Measurements from ENCODE around the gene RFPL4A. TPM values are rescaled to one million over a fixed set of nuclear protein-coding genes. Genes with fewer than 3 reads are reported as not detected.

The RFPL4A gene
- total RNA-seq, 6 experiments from 2014 or later = 0.31 to 0.99 (median 0.39) TPM; not detected in 2

DNA sequence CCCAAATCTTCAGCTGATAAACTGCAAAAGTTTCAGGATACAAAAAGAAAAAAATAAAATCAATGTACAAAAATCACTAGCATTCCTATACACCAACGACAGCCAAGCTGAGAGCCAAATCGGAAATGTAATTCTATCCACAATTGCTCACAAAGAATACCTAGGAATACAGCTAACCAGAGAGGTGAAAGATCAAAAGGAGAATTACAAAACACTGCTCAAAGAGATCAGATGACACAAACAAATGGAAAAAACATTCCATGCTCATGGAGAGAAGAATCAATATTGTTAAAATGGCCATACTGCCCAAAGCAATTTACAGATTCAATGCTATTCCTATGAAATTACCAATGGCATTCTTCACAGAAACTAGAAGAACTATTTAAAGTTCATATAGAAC, 43.4 kb downstream of the RFPL4A start:
- ATAC-seq (peak in 3 of 4 donors; percentile 48 to 69 (median 55)), DNase-seq (no peak)
- Histone ChIP-seq H3K9me3 (no peaks in the 10 kb centered on the region), H3K4me1 (no peaks in the 10 kb centered on the region), H3K27me3 (no peaks in the 10 kb centered on the region), H3K27ac (no peak overlapping the region), H3K4me3 (no peak overlapping the region), H3K36me3 (no peaks in the 10 kb centered on the region)
- TF ChIP-seq, protein P1, sequence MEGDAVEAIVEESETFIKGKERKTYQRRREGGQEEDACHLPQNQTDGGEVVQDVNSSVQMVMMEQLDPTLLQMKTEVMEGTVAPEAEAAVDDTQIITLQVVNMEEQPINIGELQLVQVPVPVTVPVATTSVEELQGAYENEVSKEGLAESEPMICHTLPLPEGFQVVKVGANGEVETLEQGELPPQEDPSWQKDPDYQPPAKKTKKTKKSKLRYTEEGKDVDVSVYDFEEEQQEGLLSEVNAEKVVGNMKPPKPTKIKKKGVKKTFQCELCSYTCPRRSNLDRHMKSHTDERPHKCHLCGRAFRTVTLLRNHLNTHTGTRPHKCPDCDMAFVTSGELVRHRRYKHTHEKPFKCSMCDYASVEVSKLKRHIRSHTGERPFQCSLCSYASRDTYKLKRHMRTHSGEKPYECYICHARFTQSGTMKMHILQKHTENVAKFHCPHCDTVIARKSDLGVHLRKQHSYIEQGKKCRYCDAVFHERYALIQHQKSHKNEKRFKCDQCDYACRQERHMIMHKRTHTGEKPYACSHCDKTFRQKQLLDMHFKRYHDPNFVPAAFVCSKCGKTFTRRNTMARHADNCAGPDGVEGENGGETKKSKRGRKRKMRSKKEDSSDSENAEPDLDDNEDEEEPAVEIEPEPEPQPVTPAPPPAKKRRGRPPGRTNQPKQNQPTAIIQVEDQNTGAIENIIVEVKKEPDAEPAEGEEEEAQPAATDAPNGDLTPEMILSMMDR (IDR thresholded peaks at IDR 0.05) = no peak
- no peak for TF ChIP-seq POLR2A (IDR thresholded peaks at IDR 0.05)
- WGBS (ENCODE audit: insufficient coverage, low coverage, low lambda C conversion rate, missing lambda C conversion rate) = 33% methylated on average over 2 of the region's 2 CpGs
- intact Hi-C loops (cut with DNase I) = loop anchor here in 1 of 2 donors (10.0 kb wide), 1 partner anchor 117 kb away; no protein-coding TSS in a partner anchor

DNA sequence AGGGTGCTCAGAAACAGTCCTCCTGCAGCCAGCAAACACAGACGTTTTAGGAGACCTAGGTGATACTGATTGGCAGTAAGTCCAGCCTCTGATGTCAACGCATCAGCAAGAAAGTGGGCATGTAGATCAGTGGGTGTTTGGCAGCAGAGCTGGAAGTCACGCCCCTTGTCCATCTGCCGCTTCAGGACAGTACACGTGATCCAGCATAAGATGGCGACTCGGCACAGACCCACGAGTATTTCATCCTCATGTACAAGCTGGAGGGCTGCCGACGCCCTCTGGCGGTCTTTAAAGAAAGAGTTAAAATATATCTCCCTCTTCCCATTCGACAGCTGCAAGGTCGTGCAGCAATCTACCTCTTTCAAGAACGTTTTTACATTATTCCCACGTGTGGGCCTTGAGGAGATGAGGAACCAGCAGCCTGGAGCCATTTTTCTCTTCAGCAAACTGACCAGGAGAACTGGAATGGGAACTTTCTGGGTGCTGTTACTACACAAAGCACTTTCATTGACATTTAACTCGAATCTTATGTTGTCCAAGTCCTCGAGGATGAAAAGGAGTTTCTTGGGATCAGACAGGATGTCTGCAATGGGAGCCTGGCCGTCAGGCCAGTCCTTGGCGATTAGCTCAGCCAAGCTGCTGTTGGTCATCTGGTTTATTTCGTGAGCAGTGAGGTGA, 50.6 kb downstream of the RFPL4A start:
- DNase-seq = peak; percentile 68 to 81 (median 79)
- TF ChIP-seq POLR2A (IDR thresholded peaks at IDR 0.05) = no peak
- TF ChIP-seq, protein P1 (IDR thresholded peaks at IDR 0.05) = peak; percentile 66 to 73 (median 68)
- Histone ChIP-seq H3K27me3 (no peaks in the 10 kb centered on the region), H3K4me3 (peak overlapping the region in 2 of 3 donors; percentile 17 to 18), H3K36me3 (no peaks in the 10 kb centered on the region), H3K4me1 (peaks cover 0 to 8% (median 0%) of the 10 kb centered on the region in 4 donors), H3K9me3 (no peaks in the 10 kb centered on the region), H3K27ac (no peak overlapping the region)
- peak; percentile 97 to 99 (median 98) for ATAC-seq
- intact Hi-C loops (cut with DNase I) = loop anchor here in 1 of 2 donors (5.0 to 10.0 kb wide), 2 partner anchors 125 to 172 kb away; no protein-coding TSS in a partner anchor
- 17% methylated on average over 16 of the region's 20 CpGs for WGBS (ENCODE audit: insufficient coverage, low coverage, low lambda C conversion rate, missing lambda C conversion rate)

DNA sequence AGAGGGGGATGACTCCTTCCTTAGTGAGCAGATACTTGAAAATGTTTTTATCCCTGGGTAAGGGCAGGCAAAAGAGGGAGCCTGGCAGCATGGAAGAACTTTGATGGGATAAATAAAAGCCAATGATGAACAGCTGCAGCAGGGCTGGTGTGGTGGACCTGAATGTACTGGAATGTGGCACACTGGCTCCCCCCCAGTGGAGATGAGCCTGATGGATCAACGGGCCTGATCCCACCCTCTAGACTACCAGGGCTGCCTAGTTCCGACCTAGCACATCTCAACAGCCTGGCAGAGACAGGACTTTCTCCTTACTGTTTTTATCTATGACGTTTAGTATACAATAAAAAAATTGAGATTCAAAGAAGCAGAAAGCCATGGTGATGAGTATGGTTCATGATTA, 52.4 kb downstream of the RFPL4A start:
- H3K9me3 ChIP-seq = no peaks in the 10 kb centered on the region
- intact Hi-C loops (cut with DNase I) = no loop called here
- no peak overlapping the region for H3K4me3 ChIP-seq
- no peaks in the 10 kb centered on the region for H3K27me3 ChIP-seq
- H3K36me3 ChIP-seq = no peaks in the 10 kb centered on the region
- no peak overlapping the region for H3K27ac ChIP-seq
- TF ChIP-seq, protein P1 (IDR thresholded peaks at IDR 0.05) = no peak
- TF ChIP-seq POLR2A (IDR thresholded peaks at IDR 0.05) = no peak
- DNase-seq (no peak), ATAC-seq (no peak)
- H3K4me1 ChIP-seq = peaks cover 0 to 8% (median 0%) of the 10 kb centered on the region in 4 donors
- 34% methylated on average over 3 of the region's 3 CpGs for WGBS (ENCODE audit: insufficient coverage, low coverage, low lambda C conversion rate, missing lambda C conversion rate)

DNA sequence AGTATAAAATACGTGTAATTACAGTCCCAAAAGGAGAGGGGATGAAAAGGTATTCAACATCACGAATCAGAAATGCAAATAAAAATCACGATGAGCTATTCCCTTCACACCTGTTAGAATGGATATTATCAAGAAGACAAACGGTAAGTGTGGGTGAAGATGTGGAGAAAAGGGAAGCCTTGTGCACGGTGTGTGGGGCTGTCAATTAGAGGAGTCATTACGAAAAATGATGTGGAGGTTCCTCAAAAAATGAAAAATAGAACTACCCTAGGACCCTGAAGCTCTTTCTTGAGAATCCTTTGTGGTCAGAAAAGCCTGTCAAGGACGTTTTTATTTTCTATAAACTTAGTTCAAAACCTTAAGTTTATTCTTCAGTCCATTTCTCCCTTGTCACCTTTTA, 53.6 kb downstream of the RFPL4A start:
- H3K9me3 ChIP-seq = no peaks in the 10 kb centered on the region
- no peaks in the 10 kb centered on the region for H3K27me3 ChIP-seq
- H3K27ac ChIP-seq = no peak overlapping the region
- H3K4me1 ChIP-seq = peaks cover 0 to 8% (median 0%) of the 10 kb centered on the region in 4 donors
- H3K4me3 ChIP-seq = no peak overlapping the region
- ATAC-seq (no peak), DNase-seq (no peak)
- intact Hi-C loops (cut with DNase I) = no loop called here
- no peaks in the 10 kb centered on the region for H3K36me3 ChIP-seq
- 26% methylated on average over 7 of the region's 7 CpGs for WGBS (ENCODE audit: insufficient coverage, low coverage, low lambda C conversion rate, missing lambda C conversion rate)
- TF ChIP-seq, protein P1 (IDR thresholded peaks at IDR 0.05) = no peak
- no peak for TF ChIP-seq POLR2A (IDR thresholded peaks at IDR 0.05)

Other genes with a start within 250 kb of the RFPL4A start
- gene SBK2, start 222.0 kb upstream of the RFPL4A start, total RNA-seq = not detected
- under 1 TPM in 2 of 6 experiments, not detected in 4; 0.33 to 0.56 TPM for gene SBK3, start 213.6 kb upstream of the RFPL4A start, total RNA-seq
- 1 to 10 TPM; 1.9 to 4.6 (median 3.6) TPM for gene ZNF579, start 178.2 kb upstream of the RFPL4A start, total RNA-seq
- gene FIZ1, start 159.6 kb upstream of the RFPL4A start, total RNA-seq = 10 to 100 TPM in 1 of 6 experiments, 1 to 10 TPM in 5; 3.0 to 13.1 (median 5.1) TPM
- 10 to 100 TPM in 4 of 6 experiments, 1 to 10 TPM in 2; 8.2 to 21.0 (median 11.3) TPM for gene ZNF524, start 158.8 kb upstream of the RFPL4A start, total RNA-seq
- gene ZNF865, start 153.4 kb upstream of the RFPL4A start, total RNA-seq = 1 to 10 TPM; 4.2 to 6.0 (median 4.7) TPM
- gene ZNF784, start 134.5 kb upstream of the RFPL4A start, total RNA-seq = 1 to 10 TPM; 2.9 to 5.5 (median 4.1) TPM
- gene ZNF580, start 118.1 kb upstream of the RFPL4A start, total RNA-seq = 10 to 100 TPM in 1 of 6 experiments, 1 to 10 TPM in 5; 5.4 to 11.6 (median 6.5) TPM
- 1 to 10 TPM; 2.7 to 7.3 (median 5.1) TPM for gene ZNF581, start 115.4 kb upstream of the RFPL4A start, total RNA-seq
- 10 to 100 TPM in 3 of 6 experiments, 1 to 10 TPM in 3; 6.1 to 19.7 (median 9.8) TPM for gene CCDC106, start 110.9 kb upstream of the RFPL4A start, total RNA-seq
- 10 to 100 TPM; 55.1 to 75.6 (median 63.5) TPM for gene U2AF2, start 104.1 kb upstream of the RFPL4A start, total RNA-seq
- 100 to 1,000 TPM in 5 of 6 experiments, 10 to 100 TPM in 1; 88.9 to 162 (median 107) TPM for gene EPN1, start 83.9 kb upstream of the RFPL4A start, total RNA-seq
- gene NLRP9, start 20.7 kb upstream of the RFPL4A start, total RNA-seq = not detected
- under 1 TPM in 2 of 6 experiments, not detected in 4; 0.57 to 0.79 TPM for gene RFPL4AL1, start 10.0 kb downstream of the RFPL4A start, total RNA-seq
- under 1 TPM; 0.22 to 0.92 (median 0.25) TPM for gene NLRP11, start 72.9 kb downstream of the RFPL4A start, total RNA-seq
- not detected for gene NLRP4, start 77.4 kb downstream of the RFPL4A start, total RNA-seq
- not detected for gene NLRP13, start 173.2 kb downstream of the RFPL4A start, total RNA-seq
- not detected for gene NLRP8, start 188.7 kb downstream of the RFPL4A start, total RNA-seq
- gene NLRP5, start 227.7 kb downstream of the RFPL4A start, total RNA-seq = not detected